ENCODE data around the gene TYSND1. TPM values are rescaled to one million over a fixed set of nuclear protein-coding genes. Genes with fewer than 3 reads are reported as not detected.

TYSND1 gene
- total and polyA plus RNA-seq, 2 of the 13 experiments (the other 11 are each of a cell fraction or from before 2014, with no cell fraction given): 3.3 to 8.9 TPM

DNA sequence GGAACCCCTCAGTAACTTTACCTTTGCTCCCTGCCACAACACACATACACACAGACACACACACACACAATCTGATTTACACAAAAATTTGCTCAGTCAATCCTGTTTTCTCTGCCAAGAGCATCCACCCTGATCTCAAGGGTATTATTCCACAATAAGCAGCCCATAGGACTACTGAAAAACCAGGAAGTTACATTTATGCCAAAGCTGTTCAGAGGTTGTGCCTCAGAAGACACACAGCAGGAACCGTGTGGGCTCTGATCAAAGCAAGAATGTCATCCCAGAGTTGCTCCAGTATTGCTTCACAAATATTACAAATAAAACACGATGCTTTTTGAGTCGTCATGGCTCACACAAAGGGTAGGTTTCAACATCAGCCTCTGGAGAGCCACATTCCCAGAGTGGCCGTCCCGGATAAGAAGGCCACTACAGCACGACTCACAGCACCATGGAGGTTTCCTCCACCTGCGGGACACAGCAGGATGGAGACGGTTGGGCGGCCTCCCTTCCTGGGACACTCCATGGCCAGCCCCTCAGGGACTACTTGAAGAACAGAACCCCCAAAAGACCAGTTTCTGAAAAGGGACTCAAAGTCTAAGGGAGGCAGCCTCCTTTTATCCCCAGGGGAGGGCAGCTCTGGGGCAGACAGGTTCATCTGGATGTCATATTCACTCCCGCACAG, 15.5 kb downstream of the TYSND1 start (continued):
- peak; percentile 72 for TF ChIP-seq ARID5B (CRISPR knock-in tag; IDR thresholded peaks at IDR 0.05)
- 0 out of 2 replicates have a peak, but pooled peaks have one; percentile 9 for TF ChIP-seq CREB1 (IDR thresholded peaks at IDR 0.05)
- 0 out of 2 replicates have a peak, but pooled peaks have one; percentile 24 for TF ChIP-seq CREB1 (CRISPR knock-in tag; IDR thresholded peaks at IDR 0.05)
- TF ChIP-seq, protein P1, sequence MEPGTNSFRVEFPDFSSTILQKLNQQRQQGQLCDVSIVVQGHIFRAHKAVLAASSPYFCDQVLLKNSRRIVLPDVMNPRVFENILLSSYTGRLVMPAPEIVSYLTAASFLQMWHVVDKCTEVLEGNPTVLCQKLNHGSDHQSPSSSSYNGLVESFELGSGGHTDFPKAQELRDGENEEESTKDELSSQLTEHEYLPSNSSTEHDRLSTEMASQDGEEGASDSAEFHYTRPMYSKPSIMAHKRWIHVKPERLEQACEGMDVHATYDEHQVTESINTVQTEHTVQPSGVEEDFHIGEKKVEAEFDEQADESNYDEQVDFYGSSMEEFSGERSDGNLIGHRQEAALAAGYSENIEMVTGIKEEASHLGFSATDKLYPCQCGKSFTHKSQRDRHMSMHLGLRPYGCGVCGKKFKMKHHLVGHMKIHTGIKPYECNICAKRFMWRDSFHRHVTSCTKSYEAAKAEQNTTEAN (CRISPR knock-in tag; conservative IDR thresholded peaks at IDR 0.05): no peak
- peak; percentile 59; the same call in 1 of the 2 replicates for TF ChIP-seq ZNF264 (CRISPR knock-in tag; IDR thresholded peaks at IDR 0.05)
- TF ChIP-seq SMARCE1 (IDR thresholded peaks at IDR 0.05; ENCODE audit: borderline replicate concordance): no peak
- TF ChIP-seq HNF4G (IDR thresholded peaks at IDR 0.05; ENCODE audit: borderline replicate concordance, low read depth, low read length): peak; percentile 67
- no peak for TF ChIP-seq HNF4G (CRISPR knock-in tag; IDR thresholded peaks at IDR 0.05; ENCODE audit: borderline replicate concordance, low read depth)
- 0 out of 2 replicates have a peak, but pooled peaks have one; percentile 7 for TF ChIP-seq PITX1 (CRISPR knock-in tag; IDR thresholded peaks at IDR 0.05)
- no peak for TF ChIP-seq NR2F6 (IDR thresholded peaks at IDR 0.05)
- peak; percentile 11; the same call in 1 of the 2 replicates for TF ChIP-seq NR2F6 (CRISPR knock-in tag; IDR thresholded peaks at IDR 0.05)
- peak; percentile 45; the same call in 1 of the 2 replicates for TF ChIP-seq RARA (CRISPR knock-in tag; IDR thresholded peaks at IDR 0.05)
- TF ChIP-seq NCOA2 (CRISPR knock-in tag; IDR thresholded peaks at IDR 0.05): peak; percentile 69
- TF ChIP-seq ZFP90 (CRISPR knock-in tag; IDR thresholded peaks at IDR 0.05; ENCODE audit: borderline replicate concordance): 0 out of 2 replicates have a peak, but pooled peaks have one; percentile 27
- peak; percentile 50 for TF ChIP-seq ASH2L (IDR thresholded peaks at IDR 0.05; ENCODE audit: insufficient read length, low read depth, low read length)
- TF ChIP-seq, protein P2, sequence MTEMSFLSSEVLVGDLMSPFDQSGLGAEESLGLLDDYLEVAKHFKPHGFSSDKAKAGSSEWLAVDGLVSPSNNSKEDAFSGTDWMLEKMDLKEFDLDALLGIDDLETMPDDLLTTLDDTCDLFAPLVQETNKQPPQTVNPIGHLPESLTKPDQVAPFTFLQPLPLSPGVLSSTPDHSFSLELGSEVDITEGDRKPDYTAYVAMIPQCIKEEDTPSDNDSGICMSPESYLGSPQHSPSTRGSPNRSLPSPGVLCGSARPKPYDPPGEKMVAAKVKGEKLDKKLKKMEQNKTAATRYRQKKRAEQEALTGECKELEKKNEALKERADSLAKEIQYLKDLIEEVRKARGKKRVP (CRISPR knock-in tag; IDR thresholded peaks at IDR 0.05): peak in 1 of 2 experiments; percentile 64; a peak in 2 of 4 replicates
- TF ChIP-seq CEBPG (CRISPR knock-in tag; IDR thresholded peaks at IDR 0.05): peak; percentile 88
- TF ChIP-seq ATAD3A (CRISPR knock-in tag; IDR thresholded peaks at IDR 0.05): no peak
- TF ChIP-seq, protein P3, sequence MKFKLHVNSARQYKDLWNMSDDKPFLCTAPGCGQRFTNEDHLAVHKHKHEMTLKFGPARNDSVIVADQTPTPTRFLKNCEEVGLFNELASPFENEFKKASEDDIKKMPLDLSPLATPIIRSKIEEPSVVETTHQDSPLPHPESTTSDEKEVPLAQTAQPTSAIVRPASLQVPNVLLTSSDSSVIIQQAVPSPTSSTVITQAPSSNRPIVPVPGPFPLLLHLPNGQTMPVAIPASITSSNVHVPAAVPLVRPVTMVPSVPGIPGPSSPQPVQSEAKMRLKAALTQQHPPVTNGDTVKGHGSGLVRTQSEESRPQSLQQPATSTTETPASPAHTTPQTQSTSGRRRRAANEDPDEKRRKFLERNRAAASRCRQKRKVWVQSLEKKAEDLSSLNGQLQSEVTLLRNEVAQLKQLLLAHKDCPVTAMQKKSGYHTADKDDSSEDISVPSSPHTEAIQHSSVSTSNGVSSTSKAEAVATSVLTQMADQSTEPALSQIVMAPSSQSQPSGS (CRISPR knock-in tag; IDR thresholded peaks at IDR 0.05): peak; percentile 23; the same call in 1 of the 2 replicates
- TF ChIP-seq GATAD1 (CRISPR knock-in tag; IDR thresholded peaks at IDR 0.05): no peak
- 0 out of 2 replicates have a peak, but pooled peaks have one; percentile 18 for TF ChIP-seq ZNF792 (CRISPR knock-in tag; IDR thresholded peaks at IDR 0.05)
- 0 out of 2 replicates have a peak, but pooled peaks have one; percentile 8 for TF ChIP-seq FOXK1 (CRISPR knock-in tag; IDR thresholded peaks at IDR 0.05; ENCODE audit: borderline replicate concordance, low read depth)
- no peak for TF ChIP-seq ZSCAN20 (CRISPR knock-in tag; IDR thresholded peaks at IDR 0.05; ENCODE audit: borderline replicate concordance)

Data from HepG2 (cell line).